T-cell (primary cell): ENCODE results near the gene METTL26. TPM values are rescaled to one million over a fixed set of nuclear protein-coding genes. Genes with fewer than 3 reads are reported as not detected.

Experiments
- ATAC-seq, 4 experiments: fragments of 200-7000 bp in 3 of 4; fragments of 150-1000 bp in 1 of 4; cut with Tn5 transposase; replicated peaks in 1 of 4; 1 replicate in 3 of 4; 2 replicates in 1 of 4; pipeline ENCODE4 v1.10.0; 2021; ENCODE audit warnings: moderate library complexity in 3 of 4, mild to moderate bottlenecking in 2 of 4, moderate number of reproducible peaks in 1 of 4
- CTCF ChIA-PET, 2 donors: fragments of 300-600 bp; sonication (Branson Sonifier 250); formaldehyde crosslinking; loops; one replicate each; lab custom pipeline; 2022; ENCODE audit warnings: antibody characterized with exemption in 2 of 2; lab: Charles Lee
- POLR2A ChIA-PET, 2 donors: fragments of 300-600 bp; sonication (Branson Sonifier 250); formaldehyde crosslinking; loops; one replicate each; lab custom pipeline; 2022; ENCODE audit warnings: antibody characterized with exemption in 2 of 2; lab: Charles Lee
- DNase-seq, 35 experiments: peaks; one replicate each; pipeline versions ENCODE4 v3.0.0 to v3.0.0-alpha.2; 2013 to 2023
- H3K27ac ChIP-seq: one replicate; pipeline ENCODE4 v1.5.1; 2013; ENCODE audit warnings: low read length
- H3K27me3 ChIP-seq, 2 experiments: replicated peaks in 1 of 2; 1 replicate in 1 of 2; 2 replicates in 1 of 2; pipeline versions ENCODE4 v1.6.1 to v1.7.0; 2013; ENCODE audit warnings: low read length in 1 of 2, mixed read lengths in 1 of 2; ENCODE audit not compliant: control insufficient read depth in 2 of 2, insufficient read depth in 2 of 2; ENCODE audit errors: extremely low read depth in 1 of 2
- H3K36me3 ChIP-seq, 2 donors: 1 replicate in 1 of 2; 2 replicates in 1 of 2; pipeline versions ENCODE4 v1.6.1 to v1.7.0; 2013; ENCODE audit warnings: low read length in 1 of 2; ENCODE audit not compliant: control insufficient read depth in 2 of 2, insufficient read depth in 1 of 2; ENCODE audit errors: extremely low read depth in 1 of 2
- H3K4me1 ChIP-seq, 2 experiments: 1 replicate in 1 of 2; 2 replicates in 1 of 2; pipeline versions ENCODE4 v1.6.1 to v1.7.0; 2013; ENCODE audit warnings: low read length in 2 of 2, mixed read lengths in 1 of 2; ENCODE audit not compliant: insufficient read depth in 2 of 2, control insufficient read depth in 1 of 2; ENCODE audit errors: extremely low read depth in 1 of 2
- H3K4me3 ChIP-seq, 2 donors: 1 replicate in 1 of 2; 2 replicates in 1 of 2; pipeline versions ENCODE4 v1.5.1 to v1.7.0; 2013; ENCODE audit warnings: mild to moderate bottlenecking in 2 of 2, low read length in 1 of 2, moderate library complexity in 1 of 2; ENCODE audit not compliant: control insufficient read depth in 1 of 2; ENCODE audit errors: extremely low read depth in 1 of 2
- H3K9me3 ChIP-seq: 2 replicates; pipeline ENCODE4 v1.7.0; 2013
- H3K27ac Mint-ChIP-seq, 2 donors: one replicate each; pipeline ENCODE4 v1.8.0; 2020 to 2021; ENCODE audit warnings: mild to moderate bottlenecking in 2 of 2, mixed read lengths in 2 of 2
- H3K27me3 Mint-ChIP-seq, 2 donors: one replicate each; pipeline ENCODE4 v1.8.0; 2021 to 2022; ENCODE audit warnings: mixed read lengths in 2 of 2
- H3K36me3 Mint-ChIP-seq: one replicate; pipeline ENCODE4 v1.8.0; 2021; ENCODE audit warnings: mixed read lengths
- H3K4me1 Mint-ChIP-seq, 3 donors: one replicate each; pipeline ENCODE4 v1.8.0; 2020 to 2022; ENCODE audit warnings: mixed read lengths in 3 of 3, mild to moderate bottlenecking in 1 of 3
- H3K4me3 Mint-ChIP-seq, 3 donors: one replicate each; pipeline ENCODE4 v1.8.0; 2020 to 2022; ENCODE audit warnings: mild to moderate bottlenecking in 3 of 3, mixed read lengths in 3 of 3, moderate library complexity in 3 of 3
- H3K9me3 Mint-ChIP-seq, 3 donors: one replicate each; pipeline ENCODE4 v1.8.0; 2020 to 2022; ENCODE audit warnings: mixed read lengths in 3 of 3
- WGBS: methylation state at CpG from one replicate; pipeline ENCODE4 v1.1.5; 2013; ENCODE audit warnings: missing lambda C conversion rate; ENCODE audit not compliant: insufficient coverage; 5-methylcytosine and 5-hydroxymethylcytosine counted together
- total RNA-seq, 35 experiments: library from RNA in 6 of 35; stranded (reverse) in 6 of 35; fragments of 120-200 nt in 1 of 35; gene quantifications; one replicate each; pipeline versions ENCODE4 v1.2.1 to v1.2.4 and lab custom pipeline; 2013 to 2026

The METTL26 gene
- total RNA-seq, 5 donors from 2014 or later (not counting 1 experiment from before 2014, with no cell fraction given): 42.1 to 94.0 (median 87.2) TPM

DNA sequence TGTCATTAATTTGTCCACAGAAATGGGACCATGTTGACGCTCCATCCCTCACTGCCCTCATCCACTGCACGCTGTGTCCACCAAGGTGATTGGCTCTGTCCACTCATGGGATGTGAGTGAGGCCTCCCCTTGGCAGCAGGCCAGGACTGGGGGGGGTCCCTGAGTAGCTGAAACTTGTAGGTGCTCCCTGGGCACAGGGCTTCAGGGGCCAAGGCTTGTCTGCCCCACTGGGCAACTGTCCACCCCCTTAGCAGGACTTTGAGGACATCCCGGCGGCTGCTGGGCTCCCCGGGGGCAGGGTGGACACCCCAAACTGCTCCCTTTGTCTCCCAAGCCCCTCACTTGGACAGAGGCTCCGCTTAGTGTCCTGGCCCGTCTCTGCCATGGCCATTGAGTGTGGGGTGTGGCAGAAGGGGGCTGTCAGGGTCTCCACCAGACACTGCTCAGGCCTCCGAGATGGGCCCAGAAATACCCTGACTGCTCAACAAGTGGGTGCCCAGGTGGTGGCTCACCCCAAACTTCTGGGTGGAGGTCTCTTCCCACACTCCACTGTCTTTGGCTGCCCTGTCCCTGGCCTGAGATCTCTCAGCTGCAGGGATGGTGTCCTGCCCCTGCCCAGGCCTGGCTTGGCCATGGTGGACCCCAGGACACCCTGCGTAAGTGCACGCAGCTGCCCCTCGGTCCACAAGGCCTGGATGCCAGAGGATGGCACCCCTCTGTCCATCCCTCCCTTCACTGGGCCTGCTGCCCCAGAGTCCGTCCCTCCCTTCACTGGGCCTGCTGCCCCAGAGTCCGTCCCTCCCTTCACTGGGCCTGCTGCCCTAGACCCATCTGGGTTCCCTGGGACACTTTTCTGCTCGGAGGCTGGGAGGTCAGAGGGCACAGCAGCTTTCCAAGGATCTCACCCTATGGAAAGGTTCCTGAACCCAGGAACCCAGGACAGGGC, 49.2 kb downstream of the METTL26 start:
- ATAC-seq (no peak), DNase-seq (no peak)
- POLR2A ChIA-PET: no interaction called here
- 96% methylated on average over 7 of the region's 14 CpGs for WGBS
- Mint-ChIP-seq H3K27me3 (no peaks in the 10 kb centered on the region), H3K9me3 (no peaks in the 10 kb centered on the region), H3K4me1 (peaks cover 20 to 29% (median 26%) of the 10 kb centered on the region in 3 donors), H3K27ac (peak overlapping the region; percentile 69 to 70), H3K4me3 (peak overlapping the region; percentile 87 to 95 (median 88)), H3K36me3 (no peaks in the 10 kb centered on the region)
- Histone ChIP-seq H3K9me3 (no peaks in the 10 kb centered on the region), H3K27ac (no peak overlapping the region), H3K27me3 (peaks cover 0 to 19% of the 10 kb centered on the region in 2 experiments), H3K4me1 (peaks cover 8 to 41% of the 10 kb centered on the region in 2 experiments), H3K4me3 (no peak overlapping the region), H3K36me3 (no peaks in the 10 kb centered on the region)
- CTCF ChIA-PET: no interaction called here

DNA sequence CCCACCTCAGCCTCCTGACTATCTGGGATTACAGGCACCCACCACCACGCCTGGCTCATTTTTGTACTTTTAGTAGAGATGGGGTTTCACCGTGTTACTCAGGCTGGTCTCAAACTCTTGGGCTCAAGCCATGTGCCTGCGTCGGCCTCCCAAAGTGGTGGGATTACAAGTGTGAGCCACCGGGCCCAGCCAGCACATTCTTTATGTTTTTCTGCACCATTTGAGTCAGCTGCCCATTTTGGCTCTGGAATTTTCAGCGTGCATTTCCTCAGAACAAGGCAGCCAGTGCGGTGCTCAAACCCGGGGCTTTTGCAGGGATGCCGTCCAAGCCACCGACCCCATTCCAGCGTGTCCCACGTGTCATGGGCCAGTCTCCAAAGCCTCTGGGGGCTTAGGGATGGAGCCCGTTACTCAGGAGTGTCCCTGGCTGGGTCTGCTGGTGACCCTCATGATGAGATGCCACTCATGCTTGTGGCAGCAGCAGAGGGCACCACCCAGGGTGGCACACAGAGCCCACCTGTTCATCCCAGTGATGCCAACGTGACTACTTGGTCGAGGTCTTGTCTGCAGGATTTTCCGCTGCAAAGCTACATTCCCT, 50.0 kb downstream of the METTL26 start:
- 78% methylated on average over 16 of the region's 16 CpGs for WGBS
- ChIA-PET POLR2A (no interaction called here), CTCF (no interaction called here)
- H3K27me3 Mint-ChIP-seq: no peaks in the 10 kb centered on the region
- no peaks in the 10 kb centered on the region for H3K9me3 Mint-ChIP-seq
- no peak for ATAC-seq
- no peaks in the 10 kb centered on the region for H3K36me3 Mint-ChIP-seq
- Histone ChIP-seq H3K36me3 (no peaks in the 10 kb centered on the region), H3K9me3 (no peaks in the 10 kb centered on the region), H3K4me3 (no peak overlapping the region), H3K4me1 (peaks cover 8 to 36% of the 10 kb centered on the region in 2 experiments), H3K27ac (no peak overlapping the region), H3K27me3 (peaks cover 0 to 19% of the 10 kb centered on the region in 2 experiments)
- no peak for DNase-seq
- H3K4me1 Mint-ChIP-seq: peaks cover 15 to 21% (median 19%) of the 10 kb centered on the region in 3 donors
- H3K4me3 Mint-ChIP-seq: no peak overlapping the region
- H3K27ac Mint-ChIP-seq: no peak overlapping the region

DNA sequence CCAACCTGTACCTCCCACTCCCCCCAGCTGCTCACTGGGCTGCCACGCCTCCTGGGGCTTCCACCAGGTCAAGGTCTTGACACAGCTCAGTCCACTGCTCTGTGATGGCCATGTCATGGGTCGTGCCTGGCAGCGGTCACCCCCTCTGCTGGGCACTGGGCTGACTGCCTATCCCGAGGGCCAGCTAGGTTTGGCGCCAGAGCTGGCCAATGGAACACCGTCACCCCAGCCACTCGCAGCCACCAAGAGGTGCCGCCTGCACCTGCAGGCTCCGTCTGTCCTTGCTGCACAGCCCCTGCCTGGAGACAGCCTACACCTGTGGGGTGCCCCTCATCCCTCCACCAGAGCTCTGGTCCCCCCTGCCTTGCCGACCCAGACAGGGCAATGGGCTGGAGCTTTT, 50.8 kb downstream of the METTL26 start:
- peaks cover 5 to 29% of the 10 kb centered on the region in 2 experiments for H3K4me1 ChIP-seq
- H3K4me3 ChIP-seq: no peak overlapping the region
- Mint-ChIP-seq H3K27ac (no peak overlapping the region), H3K4me1 (peaks cover 9 to 13% (median 12%) of the 10 kb centered on the region in 3 donors), H3K27me3 (no peaks in the 10 kb centered on the region), H3K9me3 (no peaks in the 10 kb centered on the region), H3K4me3 (no peak overlapping the region), H3K36me3 (no peaks in the 10 kb centered on the region)
- H3K27ac ChIP-seq: no peak overlapping the region
- ATAC-seq: no peak
- no peaks in the 10 kb centered on the region for H3K36me3 ChIP-seq
- ChIA-PET POLR2A (no interaction called here), CTCF (no interaction called here)
- DNase-seq: no peak
- peaks cover 0 to 19% of the 10 kb centered on the region in 2 experiments for H3K27me3 ChIP-seq
- H3K9me3 ChIP-seq: no peaks in the 10 kb centered on the region
- 44% methylated on average over 10 of the region's 10 CpGs for WGBS

Other genes starting within 250 kb of the METTL26 start
- 10 to 100 TPM; 32.5 to 48.4 (median 41.3) TPM for gene NME4, start 239.1 kb downstream of the METTL26 start, total RNA-seq
- gene DECR2, start 234.4 kb downstream of the METTL26 start, total RNA-seq: 10 to 100 TPM; 10.5 to 17.6 (median 11.3) TPM
- 10 to 100 TPM; 36.9 to 49.0 (median 44.1) TPM for gene RAB11FIP3, start 210.7 kb downstream of the METTL26 start, total RNA-seq
- gene CAPN15, start 108.6 kb downstream of the METTL26 start, total RNA-seq: 10 to 100 TPM; 61.7 to 89.0 (median 82.7) TPM
- gene PRR35, start 75.9 kb downstream of the METTL26 start, total RNA-seq: not detected
- gene NHLRC4, start 69.3 kb downstream of the METTL26 start, total RNA-seq: 1 to 10 TPM; 1.3 to 5.0 (median 3.6) TPM
- 10 to 100 TPM; 38.2 to 86.9 (median 63.1) TPM for gene PIGQ, start 66.3 kb downstream of the METTL26 start, total RNA-seq
- 10 to 100 TPM; 14.1 to 28.0 (median 24.4) TPM for gene RAB40C, start 46.2 kb downstream of the METTL26 start, total RNA-seq
- gene WFIKKN1, start 5.3 kb downstream of the METTL26 start, total RNA-seq: 1 to 10 TPM in 3 of 5 donors, under 1 TPM in 2; 0.15 to 1.5 (median 1.0) TPM
- 10 to 100 TPM; 19.1 to 43.0 (median 40.0) TPM for gene MCRIP2, start 5.5 kb upstream of the METTL26 start, total RNA-seq
- gene WDR90, start 13.1 kb upstream of the METTL26 start, total RNA-seq: 10 to 100 TPM; 19.7 to 35.7 (median 23.4) TPM
- 100 to 1,000 TPM; 181 to 320 (median 286) TPM for gene RHOT2, start 31.8 kb upstream of the METTL26 start, total RNA-seq
- gene RHBDL1, start 39.4 kb upstream of the METTL26 start, total RNA-seq: 1 to 10 TPM; 2.0 to 3.6 (median 2.5) TPM
- 100 to 1,000 TPM in 3 of 5 donors, 10 to 100 TPM in 2; 67.3 to 119 (median 114) TPM for gene STUB1, start 44.1 kb upstream of the METTL26 start, total RNA-seq
- 10 to 100 TPM; 27.3 to 54.4 (median 49.1) TPM for gene JMJD8, start 48.0 kb upstream of the METTL26 start, total RNA-seq
- 10 to 100 TPM; 10.7 to 22.4 (median 18.4) TPM for gene WDR24, start 54.1 kb upstream of the METTL26 start, total RNA-seq
- 10 to 100 TPM; 16.4 to 65.5 (median 50.2) TPM for gene FBXL16, start 69.5 kb upstream of the METTL26 start, total RNA-seq
- gene METRN, start 78.8 kb upstream of the METTL26 start, total RNA-seq: 10 to 100 TPM in 3 of 5 donors, 1 to 10 TPM in 2; 4.2 to 18.2 (median 12.0) TPM
- gene ANTKMT, start 84.8 kb upstream of the METTL26 start, total RNA-seq: 10 to 100 TPM; 22.9 to 38.8 (median 27.2) TPM
- gene CCDC78, start 90.1 kb upstream of the METTL26 start, total RNA-seq: 10 to 100 TPM in 1 of 5 donors, 1 to 10 TPM in 4; 3.1 to 17.1 (median 8.6) TPM
- 10 to 100 TPM in 4 of 5 donors, 1 to 10 TPM in 1; 9.9 to 50.1 (median 31.6) TPM for gene HAGHL, start 90.8 kb upstream of the METTL26 start, total RNA-seq
- 10 to 100 TPM; 36.2 to 69.1 (median 58.6) TPM for gene CIAO3, start 104.7 kb upstream of the METTL26 start, total RNA-seq
- under 1 TPM in 2 of 5 donors, not detected in 3; 0.55 to 0.60 TPM for gene MSLN, start 124.4 kb upstream of the METTL26 start, total RNA-seq
- gene RPUSD1, start 152.1 kb upstream of the METTL26 start, total RNA-seq: 10 to 100 TPM; 16.0 to 35.3 (median 34.5) TPM
- 10 to 100 TPM; 29.6 to 73.2 (median 49.5) TPM for gene CHTF18, start 152.3 kb upstream of the METTL26 start, total RNA-seq
- not detected for gene GNG13, start 164.4 kb upstream of the METTL26 start, total RNA-seq